Right lobe of liver (tissue), 6 donors: ENCODE data around the gene MTHFS. TPM values are rescaled to one million over a fixed set of nuclear protein-coding genes. Genes with fewer than 3 reads are reported as not detected.
A peak's percentile ranks its signal among the peaks of the same experiment; 100 is the strongest.

Experiments used
- ATAC-seq, 4 donors: fragments of 200-7000 bp; cut with Tn5 transposase; one replicate each; pipeline ENCODE4 v1.9.1; 2020; ENCODE audit warnings: mild to moderate bottlenecking in 4 of 4, moderate library complexity in 4 of 4
- DNase-seq, 3 donors: peaks; one replicate each; pipeline ENCODE4 v3.0.0-alpha.2; 2020
- H3K27ac ChIP-seq, 3 donors: fragments of 200-600 bp; one replicate each; pipeline ENCODE4 v1.8.0; 2022
- H3K27me3 ChIP-seq, 2 donors: fragments of 200-600 bp; one replicate each; pipeline ENCODE4 v1.8.0; 2022
- H3K36me3 ChIP-seq, 4 donors: fragments of 200-600 bp; sonication (generic) in 1 of 4; one replicate each; pipeline versions ENCODE4 v1.5.1 to v1.8.0; 2017 to 2022; ENCODE audit warnings: control low read depth in 1 of 4
- H3K4me1 ChIP-seq, 4 donors: fragments of 200-600 bp; sonication (generic) in 1 of 4; one replicate each; pipeline versions ENCODE4 v1.5.1 to v1.8.0; 2017 to 2022; ENCODE audit warnings: control low read depth in 1 of 4
- H3K4me3 ChIP-seq, 3 donors: fragments of 200-600 bp; one replicate each; pipeline ENCODE4 v1.8.0; 2022
- H3K9me3 ChIP-seq, 4 donors: fragments of 200-600 bp; sonication (generic) in 1 of 4; one replicate each; pipeline versions ENCODE4 v1.5.1 to v1.8.0; 2017 to 2022; ENCODE audit warnings: control low read depth in 1 of 4
- POLR2A ChIP-seq: fragments of 450-650 bp; IDR thresholded peaks from one replicate; pipeline ENCODE4 v1.6.1; 2017; ENCODE audit warnings: antibody characterized with exemption, mild to moderate bottlenecking
- whole genome bisulfite sequencing: methylation state at CpG from one replicate; pipeline ENCODE4 v1.1.6; 2018; ENCODE audit warnings: low coverage, low lambda C conversion rate; ENCODE audit not compliant: insufficient coverage; ENCODE audit errors: missing lambda C conversion rate; 5-methylcytosine and 5-hydroxymethylcytosine counted together
- intact Hi-C, 2 donors: fragments of 100-400 bp; cut with DNase I; formaldehyde crosslinking; loops; one replicate each; pipeline versions ENCODE4 v1.11.2 to v1.14.1; 2022
- total RNA-seq, 6 experiments: library from RNA; depleted of rRNA in 2 of 6; stranded (reverse); fragments of >200 nt in 2 of 6; fragmentation: NEBNext Ultra II Directional in 3 of 6; extraction: Animal tissue kit (Norgen Biotek cat#: 25700) in 3 of 6; gene quantifications; one replicate each; pipeline versions ENCODE4 v1.1.0 to v1.2.4, GENCODE V29; 2016 to 2023
- TF ChIP-seq, protein P1 (sequence below), 4 donors: fragments of 200-600 bp in 3 of 4; fragments of 450-650 bp in 1 of 4; IDR thresholded peaks; one replicate each; pipeline versions ENCODE4 v1.5.1 to v1.8.0; 2016 to 2022; ENCODE audit warnings: antibody characterized with exemption in 4 of 4, mild to moderate bottlenecking in 2 of 4
- donor health status: DM: no; HTN: yes; CAD: no.
- donor health status: DM: no; HTN: no; CAD: no.
- donor health status: DM: no; HTN: no; CAD: no.
- donor health status: DM: no; HTN: yes; CAD: no.
- donor health status: DM: no; HTN: yes; CAD: no.

MTHFS gene
- total RNA-seq, 6 experiments from 2014 or later, result 82.7 to 186 (median 158) TPM

DNA sequence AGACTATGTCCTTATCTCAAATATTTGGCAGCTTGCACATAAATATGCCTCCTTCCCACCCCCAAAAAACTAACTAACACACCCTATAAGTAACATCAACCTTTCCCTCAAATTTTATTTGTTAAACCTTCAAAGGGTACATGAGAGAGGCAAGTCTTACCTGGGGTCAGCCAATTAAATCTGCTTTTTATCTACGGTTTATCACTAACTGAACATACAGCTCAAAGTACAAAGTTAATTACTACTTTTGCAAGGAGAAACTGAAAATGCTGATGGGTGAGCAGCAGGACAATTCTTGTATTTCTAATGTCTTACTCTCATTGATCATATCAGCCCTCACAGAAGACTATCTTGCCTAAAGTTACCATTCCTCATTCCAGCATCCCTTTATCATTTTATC is 34.6 kb downstream of the MTHFS start:
- intact Hi-C loops, result no loop called here
- TF ChIP-seq, protein P1, sequence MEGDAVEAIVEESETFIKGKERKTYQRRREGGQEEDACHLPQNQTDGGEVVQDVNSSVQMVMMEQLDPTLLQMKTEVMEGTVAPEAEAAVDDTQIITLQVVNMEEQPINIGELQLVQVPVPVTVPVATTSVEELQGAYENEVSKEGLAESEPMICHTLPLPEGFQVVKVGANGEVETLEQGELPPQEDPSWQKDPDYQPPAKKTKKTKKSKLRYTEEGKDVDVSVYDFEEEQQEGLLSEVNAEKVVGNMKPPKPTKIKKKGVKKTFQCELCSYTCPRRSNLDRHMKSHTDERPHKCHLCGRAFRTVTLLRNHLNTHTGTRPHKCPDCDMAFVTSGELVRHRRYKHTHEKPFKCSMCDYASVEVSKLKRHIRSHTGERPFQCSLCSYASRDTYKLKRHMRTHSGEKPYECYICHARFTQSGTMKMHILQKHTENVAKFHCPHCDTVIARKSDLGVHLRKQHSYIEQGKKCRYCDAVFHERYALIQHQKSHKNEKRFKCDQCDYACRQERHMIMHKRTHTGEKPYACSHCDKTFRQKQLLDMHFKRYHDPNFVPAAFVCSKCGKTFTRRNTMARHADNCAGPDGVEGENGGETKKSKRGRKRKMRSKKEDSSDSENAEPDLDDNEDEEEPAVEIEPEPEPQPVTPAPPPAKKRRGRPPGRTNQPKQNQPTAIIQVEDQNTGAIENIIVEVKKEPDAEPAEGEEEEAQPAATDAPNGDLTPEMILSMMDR (IDR thresholded peaks at IDR 0.05), result no peak
- TF ChIP-seq POLR2A, result no peak

DNA sequence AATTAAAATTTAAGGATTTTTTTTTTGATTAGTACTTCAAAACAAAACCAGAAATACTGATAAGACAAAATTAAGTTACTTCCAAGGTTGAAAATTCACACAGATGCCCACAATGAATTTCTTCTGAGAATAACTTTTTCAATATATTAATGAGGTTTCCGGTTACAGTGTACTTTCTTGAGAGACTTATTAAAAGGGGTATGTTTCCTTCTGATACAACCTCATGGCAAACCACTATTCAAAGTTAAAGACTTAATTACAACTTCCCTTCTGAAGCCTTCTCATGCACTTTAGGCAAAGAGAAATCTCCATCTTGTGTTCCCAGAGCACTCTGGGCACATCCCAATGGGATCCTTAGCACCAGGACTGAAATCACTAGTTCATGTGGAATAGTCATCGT is 36.2 kb downstream of the MTHFS start:
- intact Hi-C loops, result no loop called here
- peaks cover 0 to 34% (median 7%) of the 10 kb centered on the region in 4 donors for H3K4me1 ChIP-seq
- H3K36me3 ChIP-seq, result peaks cover 0 to 8% (median 3%) of the 10 kb centered on the region in 4 donors
- TF ChIP-seq, protein P1 (IDR thresholded peaks at IDR 0.05), result no peak
- no peak for TF ChIP-seq POLR2A
- WGBS, result 78% methylated on average over 2 of the region's 2 CpGs
- H3K27me3 ChIP-seq, result no peaks in the 10 kb centered on the region
- H3K4me3 ChIP-seq, result no peak overlapping the region
- ATAC-seq (no peak), DNase-seq (no peak)
- no peaks in the 10 kb centered on the region for H3K9me3 ChIP-seq
- no peak overlapping the region for H3K27ac ChIP-seq

More for the DNA sequence above, 34.6 kb downstream of the MTHFS start:
- ATAC-seq, result no peak
- no peaks in the 10 kb centered on the region for H3K27me3 ChIP-seq
- H3K4me1 ChIP-seq, result peaks cover 0 to 41% (median 7%) of the 10 kb centered on the region in 4 donors
- H3K27ac ChIP-seq, result no peak overlapping the region
- DNase-seq, result no peak
- no peak overlapping the region for H3K4me3 ChIP-seq
- H3K36me3 ChIP-seq, result peaks cover 0 to 9% (median 4%) of the 10 kb centered on the region in 4 donors
- no peaks in the 10 kb centered on the region for H3K9me3 ChIP-seq
- 36% methylated on average over 1 of the region's 1 CpG for WGBS

DNA sequence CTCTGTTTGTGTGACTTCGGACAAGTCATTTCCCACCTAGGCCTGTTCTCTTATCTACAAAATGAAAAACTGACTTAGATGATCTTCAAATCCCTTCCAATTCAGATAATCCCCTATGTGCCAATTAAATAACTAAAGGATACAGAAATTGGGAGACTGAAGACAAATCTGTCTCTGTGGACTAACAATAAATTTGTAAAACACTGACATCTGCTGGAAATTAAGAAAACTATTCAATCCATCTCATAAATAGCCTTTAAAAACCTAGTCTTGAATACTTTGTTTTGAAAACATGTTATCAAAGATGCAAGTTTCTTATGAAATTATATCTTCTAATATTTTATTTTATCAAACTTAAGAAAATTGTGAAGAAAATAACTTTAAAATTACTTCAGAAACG is 38.3 kb downstream of the MTHFS start:
- 85% methylated on average over 2 of the region's 2 CpGs for WGBS
- intact Hi-C loops, result loop anchor here in 1 of 2 donors (10.0 kb wide), 1 partner anchor 136 kb away; no protein-coding TSS in a partner anchor

DNA sequence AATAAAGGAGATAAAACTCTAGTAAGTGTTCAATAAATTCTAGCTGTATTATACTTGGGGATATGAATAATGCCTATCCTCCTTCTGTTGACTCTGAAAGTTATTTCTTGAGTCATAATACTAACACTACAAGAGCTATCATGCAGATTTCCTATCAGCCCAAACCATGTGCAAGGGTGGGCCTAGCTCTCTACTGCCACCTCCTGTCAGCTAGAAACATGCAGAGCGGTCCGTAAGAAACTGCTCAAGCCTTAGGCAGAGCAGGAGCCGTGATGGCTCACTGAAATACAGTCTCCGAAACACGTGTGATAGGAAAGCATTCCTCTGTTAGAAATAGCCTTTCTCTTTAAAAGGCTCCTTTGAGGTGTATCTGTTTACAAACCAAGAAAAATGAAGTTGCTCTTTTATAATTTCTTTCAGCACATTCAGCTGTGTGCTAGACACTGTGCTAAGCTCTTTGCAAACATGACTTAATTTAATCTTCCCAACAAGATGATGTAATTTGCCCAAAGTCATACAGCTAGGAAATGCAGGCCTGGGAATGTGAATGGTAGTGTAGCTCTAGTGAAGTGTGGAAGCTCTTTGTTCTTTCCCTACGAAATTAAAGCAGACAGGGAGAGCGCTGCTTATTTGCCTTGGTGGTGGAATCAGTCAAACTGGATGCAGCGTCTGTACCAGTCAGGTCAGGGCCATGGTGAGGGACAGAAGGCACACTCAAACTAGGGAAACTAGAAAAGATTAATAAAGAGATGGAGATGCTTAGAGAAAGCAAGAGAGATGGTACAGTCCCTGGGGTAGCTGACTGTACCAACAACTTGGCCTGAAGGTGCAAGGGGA is 43.1 kb downstream of the MTHFS start:
- ATAC-seq (peak; percentile 88 to 93 (median 90)), DNase-seq (peak in 2 of 3 donors; percentile 40 to 60)
- H3K27me3 ChIP-seq, result no peaks in the 10 kb centered on the region
- no peak overlapping the region for H3K4me3 ChIP-seq
- no peak for TF ChIP-seq POLR2A
- TF ChIP-seq, protein P1 (IDR thresholded peaks at IDR 0.05), result peak; percentile 80 to 94 (median 92)
- no peak overlapping the region for H3K27ac ChIP-seq
- no peaks in the 10 kb centered on the region for H3K9me3 ChIP-seq
- WGBS, result 31% methylated on average over 8 of the region's 8 CpGs
- peaks cover 0 to 29% (median 12%) of the 10 kb centered on the region in 4 donors for H3K36me3 ChIP-seq
- H3K4me1 ChIP-seq, result peaks cover 0 to 20% (median 0%) of the 10 kb centered on the region in 4 donors
- intact Hi-C loops, result loop anchor here in 1 of 2 donors (10.0 kb wide), 1 partner anchor 141 kb away; no protein-coding TSS in a partner anchor

More for the DNA sequence above, 38.3 kb downstream of the MTHFS start:
- H3K36me3 ChIP-seq, result peaks cover 0 to 24% (median 3%) of the 10 kb centered on the region in 4 donors
- H3K27me3 ChIP-seq, result no peaks in the 10 kb centered on the region
- no peak for ATAC-seq
- H3K4me1 ChIP-seq, result peaks cover 0 to 14% (median 0%) of the 10 kb centered on the region in 4 donors
- no peak overlapping the region for H3K27ac ChIP-seq
- no peak for TF ChIP-seq POLR2A
- TF ChIP-seq, protein P1 (IDR thresholded peaks at IDR 0.05), result peak in 3 of 4 donors; percentile 15 to 33 (median 17)
- H3K9me3 ChIP-seq, result no peaks in the 10 kb centered on the region
- DNase-seq, result no peak
- H3K4me3 ChIP-seq, result no peak overlapping the region
